MG63 (cell line): Measurements from ENCODE around the gene TERT. TPM values are rescaled to one million over a fixed set of nuclear protein-coding genes. Genes with fewer than 3 reads are reported as not detected.
"Not testable (repeated sequence)": the region's sequence is repeated elsewhere in the genome, so short reads cannot be mapped to it uniquely, and the experiment has no call there.

Experiments
- DNase-seq: peaks from one replicate; pipeline ENCODE4 v3.0.0-alpha.2; 2020
- H3K27me3 ChIP-seq: fragments of 250-450 bp; sonication (Bioruptor Pico); 2 replicates; pipeline ENCODE4 v1.5.1; 2020; ENCODE audit warnings: mild to moderate bottlenecking, moderate library complexity
- H3K36me3 ChIP-seq: fragments of 250-450 bp; sonication (Bioruptor Pico); 2 replicates; pipeline ENCODE4 v1.5.1; 2020; ENCODE audit warnings: mild to moderate bottlenecking, moderate library complexity
- H3K4me3 ChIP-seq: fragments of 250-450 bp; sonication (Bioruptor Pico); 2 replicates; pipeline ENCODE4 v1.5.1; 2020; ENCODE audit warnings: mild to moderate bottlenecking, moderate library complexity
- H3K9me3 ChIP-seq: fragments of 250-450 bp; sonication (Bioruptor Pico); 2 replicates; pipeline ENCODE4 v1.5.1; 2020; ENCODE audit warnings: mild to moderate bottlenecking, moderate library complexity
- total RNA-seq: library from RNA; depleted of rRNA; stranded (reverse); fragments of >200 nt; shearing (Covaris generic); gene quantifications from 2 replicates; pipeline ENCODE4 v1.2.3, GENCODE V29; 2014; ENCODE audit warnings: low replicate concordance

The TERT gene
- total RNA-seq, 1 experiment from 2014 or later: 2.4 TPM

- Histone ChIP-seq H3K9me3 (peaks cover 2% of the 10 kb centered on the region; the same call in 1 of the 2 replicates), H3K27me3 (peaks cover 4% of the 10 kb centered on the region; the same call in 1 of the 2 replicates), H3K36me3 (no peaks in the 10 kb centered on the region), H3K4me3 (no peak overlapping the region)
- no peak for DNase-seq
Observed at GRCh38 chr5:1292846-1293415, 1.9 kb downstream of the TERT start.

DNA sequence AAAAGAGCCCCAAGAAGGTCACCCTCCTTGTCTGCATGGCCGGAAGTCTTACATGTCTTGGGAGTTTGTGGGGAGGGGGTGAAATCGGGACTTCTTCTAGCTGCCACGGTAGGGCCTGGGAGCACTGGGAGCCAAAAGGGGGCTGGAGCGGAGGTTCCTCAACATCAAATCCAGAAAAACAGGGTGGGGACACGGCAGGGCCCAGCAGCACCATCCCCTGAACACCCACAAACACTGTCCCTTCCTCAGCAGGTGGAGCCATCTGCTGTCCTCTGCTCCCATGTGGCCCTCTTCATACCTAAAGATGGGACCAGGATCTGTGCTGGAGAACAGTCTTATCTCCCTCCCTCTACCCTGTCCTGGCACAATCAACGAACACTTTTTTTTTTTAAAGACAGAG lies 2.7 kb downstream of the TERT start:
- DNase-seq: no peak
- Histone ChIP-seq H3K4me3 (no peak overlapping the region), H3K9me3 (peaks cover 2% of the 10 kb centered on the region; the same call in 1 of the 2 replicates), H3K36me3 (no peaks in the 10 kb centered on the region), H3K27me3 (peaks cover 4% of the 10 kb centered on the region; the same call in 1 of the 2 replicates)

DNA sequence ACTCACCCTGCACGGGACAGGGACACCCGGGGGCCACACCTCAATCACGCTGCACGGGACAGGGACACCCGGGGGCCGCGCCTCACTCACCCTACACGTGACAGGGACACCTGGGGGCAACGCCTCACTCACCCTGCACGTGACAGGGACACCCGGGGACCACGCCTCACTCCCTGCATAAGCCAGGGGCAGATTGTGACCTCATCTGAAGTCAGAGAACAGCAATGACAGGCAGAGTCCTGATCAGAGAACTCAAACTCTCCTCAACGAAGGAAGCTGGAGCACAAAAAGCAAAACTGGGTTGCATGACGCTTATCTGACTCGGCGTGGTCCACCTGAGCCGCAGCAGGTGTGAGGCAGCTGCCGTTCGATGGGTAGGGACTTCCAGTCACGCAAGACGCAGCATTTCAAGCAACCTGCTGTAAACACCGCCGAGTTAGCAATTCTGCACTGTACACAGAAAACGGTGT lies 3.2 kb downstream of the TERT start:
- Histone ChIP-seq H3K4me3 (no peak overlapping the region), H3K9me3 (peaks cover 2% of the 10 kb centered on the region; the same call in 1 of the 2 replicates), H3K36me3 (no peaks in the 10 kb centered on the region), H3K27me3 (peaks cover 4% of the 10 kb centered on the region; the same call in 1 of the 2 replicates)
- no peak for DNase-seq

DNA sequence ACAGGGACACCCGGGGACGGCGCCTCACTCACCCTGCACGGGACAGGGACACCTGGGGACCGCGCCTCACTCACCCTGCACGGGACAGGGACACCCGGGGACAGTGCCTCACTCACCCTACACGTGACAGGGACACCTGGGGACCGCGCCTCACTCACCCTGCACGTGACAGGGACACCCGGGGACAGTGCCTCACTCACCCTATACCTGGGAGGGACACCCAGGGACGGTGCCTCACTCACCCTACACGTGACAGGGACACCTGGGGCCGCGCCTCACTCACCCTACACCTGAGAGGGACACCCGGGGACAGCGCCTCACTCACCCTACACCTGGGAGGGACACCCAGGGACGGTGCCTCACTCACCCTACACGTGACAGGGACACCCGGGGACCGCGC lies 3.9 kb downstream of the TERT start:
- H3K9me3 ChIP-seq, H3K36me3 ChIP-seq, DNase-seq, H3K4me3 ChIP-seq, H3K27me3 ChIP-seq: not testable (repeated sequence)

DNA sequence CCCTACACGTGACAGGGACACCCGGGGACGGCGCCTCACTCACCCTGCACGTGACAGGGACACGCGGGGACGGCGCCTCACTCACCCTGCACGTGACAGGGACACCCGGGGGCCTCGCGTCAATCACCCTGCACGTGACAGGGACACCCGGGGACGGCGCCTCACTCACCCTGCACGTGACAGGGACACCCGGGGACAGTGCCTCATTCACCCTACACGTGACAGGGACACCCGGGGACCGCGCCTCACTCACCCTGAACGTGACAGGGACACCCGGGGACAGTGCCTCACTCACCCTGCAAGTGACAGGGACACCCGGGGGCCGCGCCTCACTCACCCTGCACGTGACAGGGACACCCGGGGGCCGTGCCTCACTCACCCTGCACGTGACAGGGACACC lies 5.3 kb downstream of the TERT start:
- H3K36me3 ChIP-seq, DNase-seq, H3K4me3 ChIP-seq, H3K27me3 ChIP-seq, H3K9me3 ChIP-seq: not testable (repeated sequence)

GRCh38 chr5:1288439-1289335 lies 6.2 kb downstream of the TERT start:
- DNase-seq: no peak
- Histone ChIP-seq H3K9me3 (peaks cover 2% of the 10 kb centered on the region; the same call in 1 of the 2 replicates), H3K36me3 (no peaks in the 10 kb centered on the region), H3K27me3 (no peaks in the 10 kb centered on the region), H3K4me3 (no peak overlapping the region)

DNA sequence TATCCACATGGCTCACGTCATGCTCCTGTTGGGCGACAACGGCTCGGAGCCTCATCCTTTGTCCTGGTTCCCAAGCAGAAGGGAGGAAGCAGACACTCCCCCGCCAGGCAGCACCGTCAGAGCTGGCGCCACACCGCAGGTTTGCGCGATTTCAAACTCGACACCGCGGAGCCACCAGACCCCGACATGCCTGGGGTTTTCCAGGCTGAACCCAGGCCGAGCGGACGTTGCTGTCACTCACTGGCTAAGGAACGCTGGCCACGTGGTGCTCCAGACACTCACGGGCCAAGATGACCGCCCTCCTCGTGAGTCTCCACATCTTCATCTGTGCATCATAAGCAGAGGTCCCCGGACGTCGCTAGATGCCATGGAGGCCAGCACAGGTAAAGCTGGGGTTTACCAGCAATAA lies 9.0 kb downstream of the TERT start:
- DNase-seq: no peak
- H3K9me3 ChIP-seq: peaks cover 2% of the 10 kb centered on the region; the same call in 1 of the 2 replicates
- no peaks in the 10 kb centered on the region for H3K36me3 ChIP-seq
- H3K4me3 ChIP-seq: no peak overlapping the region
- H3K27me3 ChIP-seq: no peaks in the 10 kb centered on the region

DNA sequence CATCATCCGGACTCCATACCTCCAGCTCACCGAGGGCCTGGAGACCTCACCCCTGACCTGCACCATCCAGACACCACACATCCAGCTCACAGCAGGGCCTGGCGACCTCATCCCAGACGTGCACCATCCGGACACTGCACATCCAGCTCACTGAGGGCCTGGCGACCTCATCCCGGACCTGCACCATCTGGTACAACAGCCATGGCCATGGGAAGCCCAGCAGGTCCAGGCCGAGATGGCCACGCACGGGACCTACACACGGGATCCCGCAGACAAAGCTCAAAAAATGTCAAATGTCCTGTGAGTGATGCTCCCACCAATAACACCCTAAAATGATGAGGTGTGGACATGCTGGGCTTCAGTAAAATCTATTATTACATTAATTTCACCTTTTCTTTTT lies 9.7 kb downstream of the TERT start:
- no peaks in the 10 kb centered on the region for H3K27me3 ChIP-seq
- H3K9me3 ChIP-seq: peaks cover 2% of the 10 kb centered on the region; the same call in 1 of the 2 replicates
- no peak for DNase-seq

GRCh38 chr5:1284336-1284970 lies 10.4 kb downstream of the TERT start:
- not testable (repeated sequence) for DNase-seq, H3K4me3 ChIP-seq, H3K27me3 ChIP-seq, H3K36me3 ChIP-seq, H3K9me3 ChIP-seq

More for the DNA sequence above, 9.7 kb downstream of the TERT start:
- Histone ChIP-seq H3K36me3 (no peaks in the 10 kb centered on the region), H3K4me3 (no peak overlapping the region)

DNA sequence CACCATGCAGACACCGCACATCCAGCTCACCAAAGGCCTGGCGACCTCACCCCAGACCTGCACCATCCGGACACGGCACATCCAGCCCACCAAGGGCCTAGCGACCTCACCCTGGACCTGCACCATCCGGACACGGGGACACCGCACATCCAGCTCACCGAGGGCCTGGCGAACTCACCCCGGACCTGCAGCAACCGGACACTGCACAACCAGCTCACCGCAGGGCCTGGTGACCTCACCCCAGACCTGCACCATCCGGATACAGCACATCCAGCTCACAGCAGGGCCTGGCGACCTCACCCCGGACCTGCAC lies 11.2 kb downstream of the TERT start:
- not testable (repeated sequence) for H3K9me3 ChIP-seq, H3K36me3 ChIP-seq, H3K27me3 ChIP-seq, H3K4me3 ChIP-seq
- DNase-seq: peak; percentile 46

GRCh38 chr5:1282993-1283728 lies 11.7 kb downstream of the TERT start:
- not testable (repeated sequence) for H3K4me3 ChIP-seq, H3K27me3 ChIP-seq, H3K36me3 ChIP-seq, H3K9me3 ChIP-seq, DNase-seq

- Histone ChIP-seq H3K9me3 (no peaks in the 10 kb centered on the region), H3K36me3 (peaks cover 5% of the 10 kb centered on the region)
- no peak for DNase-seq
Observed at GRCh38 chr5:1282131-1282992, 12.5 kb downstream of the TERT start.

DNA sequence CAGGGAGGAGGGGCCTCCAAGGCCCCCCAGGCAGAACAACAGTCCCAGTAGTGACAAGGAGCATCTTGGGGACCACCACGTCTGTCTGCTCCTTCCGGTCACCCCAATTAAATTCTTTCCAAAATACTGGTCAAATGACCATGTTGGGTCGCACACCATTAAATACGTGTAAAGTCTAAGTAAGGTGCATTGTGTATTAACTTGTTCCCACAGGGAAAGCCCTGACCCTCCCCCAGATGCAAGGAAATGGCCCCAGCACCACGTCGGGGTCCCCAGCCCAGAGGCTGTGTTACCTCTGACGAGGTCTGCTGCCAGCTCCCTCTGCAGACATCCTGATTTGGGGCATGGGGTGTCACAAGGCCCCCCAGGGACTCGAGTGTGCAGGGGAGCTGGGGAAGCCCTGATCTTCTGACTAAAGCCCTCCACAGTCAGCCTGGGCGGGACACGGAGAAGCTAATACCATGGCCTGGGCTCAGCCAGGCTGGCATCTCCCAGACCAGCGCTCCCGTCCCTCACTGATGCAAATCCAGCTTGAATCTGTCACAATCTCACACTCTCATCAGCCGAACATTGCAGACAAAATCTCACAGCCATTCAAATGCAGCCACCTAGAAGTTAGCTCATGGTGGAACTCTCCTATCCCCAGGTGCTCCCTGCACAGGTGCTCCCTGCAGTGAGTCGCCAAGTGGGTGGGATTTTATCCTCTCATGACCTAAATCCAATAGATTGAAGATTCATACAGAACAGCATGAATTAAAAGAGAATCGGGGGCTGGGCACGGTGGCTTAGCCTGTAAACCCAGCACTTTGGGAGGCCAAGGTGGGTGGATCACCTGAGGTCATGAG lies 13.6 kb downstream of the TERT start:
- no peaks in the 10 kb centered on the region for H3K9me3 ChIP-seq
- no peak for DNase-seq
- H3K36me3 ChIP-seq: peaks cover 5% of the 10 kb centered on the region
- H3K27me3 ChIP-seq: no peaks in the 10 kb centered on the region
- H3K4me3 ChIP-seq: no peak overlapping the region

More at GRCh38 chr5:1282131-1282992, 12.5 kb downstream of the TERT start:
- Histone ChIP-seq H3K4me3 (no peak overlapping the region), H3K27me3 (no peaks in the 10 kb centered on the region)

GRCh38 chr5:1280177-1281037 lies 14.5 kb downstream of the TERT start:
- peaks cover 5% of the 10 kb centered on the region for H3K36me3 ChIP-seq
- no peak for DNase-seq
- H3K9me3 ChIP-seq: no peaks in the 10 kb centered on the region
- H3K4me3 ChIP-seq: no peak overlapping the region
- H3K27me3 ChIP-seq: no peaks in the 10 kb centered on the region
